ENCODE data around the gene QSOX2.

The QSOX2 gene

DNA sequence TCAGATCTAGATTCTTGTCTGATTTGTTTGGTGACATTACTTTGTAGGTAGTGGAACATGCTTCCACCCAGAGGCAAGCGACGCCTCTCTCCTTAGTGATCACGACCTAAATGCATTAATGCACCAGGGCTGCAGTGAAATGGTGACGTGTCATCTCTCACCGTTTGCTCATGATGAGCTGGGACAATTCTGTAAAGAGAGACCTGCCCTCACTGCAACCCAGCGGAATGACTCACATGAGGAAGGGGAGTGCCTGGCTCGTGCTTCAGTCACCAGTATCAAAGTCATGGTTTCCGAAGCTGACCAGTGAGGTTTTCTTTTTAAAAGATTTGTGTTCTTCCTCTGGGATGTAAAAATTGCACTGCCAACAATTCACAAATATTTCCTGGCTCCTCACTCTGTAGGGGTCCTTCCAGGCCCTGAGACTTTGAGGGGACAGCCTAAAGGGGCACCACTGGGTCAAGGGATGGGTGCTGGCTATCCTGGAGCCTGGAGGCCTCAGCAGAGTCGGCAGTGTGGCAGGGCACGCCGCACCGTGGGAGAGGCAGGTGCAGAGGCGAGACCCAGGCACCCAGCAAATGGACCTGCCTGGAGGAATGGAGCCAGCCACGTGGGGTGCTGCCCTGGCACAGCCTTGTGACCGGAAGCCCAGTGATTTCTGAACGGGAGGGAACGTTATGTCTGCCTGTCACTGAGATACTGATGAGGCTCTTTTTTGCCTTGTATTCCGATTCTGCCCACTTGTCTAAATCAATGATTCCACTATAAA lies 17.3 kb downstream of the QSOX2 start:
- no peak for TF ChIP-seq TAF1 (IDR thresholded peaks at IDR 0.05; ENCODE audit: borderline replicate concordance, insufficient read depth, low read length)
- no peak for TF ChIP-seq FOXP2 (optimal IDR thresholded peaks at IDR 0.05; ENCODE audit: borderline replicate concordance, extremely low read depth, extremely low read length, insufficient read depth)
- no peak for TF ChIP-seq SIN3A (IDR thresholded peaks at IDR 0.05; ENCODE audit: borderline replicate concordance, insufficient read depth, low read length)
- no peak for TF ChIP-seq POLR2AphosphoS5 (IDR thresholded peaks at IDR 0.05; ENCODE audit: low read depth, low read length)
- no peak for TF ChIP-seq REST (IDR thresholded peaks at IDR 0.05; ENCODE audit: insufficient read depth in 1 of 2, low read depth in 2 of 2, low read length in 2 of 2)

- TF ChIP-seq FOXP2 (optimal IDR thresholded peaks at IDR 0.05; ENCODE audit: borderline replicate concordance, extremely low read depth, extremely low read length, insufficient read depth) (no peak), TAF1 (IDR thresholded peaks at IDR 0.05; ENCODE audit: borderline replicate concordance, insufficient read depth, low read length) (no peak), SIN3A (IDR thresholded peaks at IDR 0.05; ENCODE audit: borderline replicate concordance, insufficient read depth, low read length) (no peak), POLR2AphosphoS5 (IDR thresholded peaks at IDR 0.05; ENCODE audit: low read depth, low read length) (no peak), REST (IDR thresholded peaks at IDR 0.05; ENCODE audit: insufficient read depth in 1 of 2, low read depth in 2 of 2, low read length in 2 of 2) (no peak)
Observed at GRCh38 chr9:136226680-136227407, 18.8 kb downstream of the QSOX2 start.

GRCh38 chr9:136225748-136226679 lies 19.6 kb downstream of the QSOX2 start:
- TF ChIP-seq FOXP2 (optimal IDR thresholded peaks at IDR 0.05; ENCODE audit: borderline replicate concordance, extremely low read depth, extremely low read length, insufficient read depth) (peak; percentile 32), REST (IDR thresholded peaks at IDR 0.05; ENCODE audit: insufficient read depth in 1 of 2, low read depth in 2 of 2, low read length in 2 of 2) (no peak)

GRCh38 chr9:136225366-136225747 lies 20.3 kb downstream of the QSOX2 start:
- TF ChIP-seq SIN3A (IDR thresholded peaks at IDR 0.05; ENCODE audit: borderline replicate concordance, insufficient read depth, low read length): no peak
- TF ChIP-seq FOXP2 (optimal IDR thresholded peaks at IDR 0.05; ENCODE audit: borderline replicate concordance, extremely low read depth, extremely low read length, insufficient read depth): no peak
- no peak for TF ChIP-seq REST (IDR thresholded peaks at IDR 0.05; ENCODE audit: insufficient read depth in 1 of 2, low read depth in 2 of 2, low read length in 2 of 2)
- TF ChIP-seq TAF1 (IDR thresholded peaks at IDR 0.05; ENCODE audit: borderline replicate concordance, insufficient read depth, low read length): no peak
- no peak for TF ChIP-seq POLR2AphosphoS5 (IDR thresholded peaks at IDR 0.05; ENCODE audit: low read depth, low read length)

Data from PFSK-1 (cell line).